CD4-positive, alpha-beta T cell treated with Interleukin-12 subunit alpha and Interleukin-12 subunit beta, for 1 hour (primary cell): ENCODE results near the gene PTMA.
"Not testable (repeated sequence)": the region's sequence is repeated elsewhere in the genome, so short reads cannot be mapped to it uniquely, and the experiment has no call there.

Experiments used
- DNase-seq: peaks from one replicate; pipeline ENCODE4 v3.0.0-alpha.2; 2020

PTMA gene

GRCh38 chr2:231717281-231718171, 9.2 kb downstream of the PTMA start:
- peak; percentile 40 for DNase-seq

- no peak for DNase-seq
Measured at GRCh38 chr2:231718799-231719198, 10.5 kb downstream of the PTMA start.

- DNase-seq = no peak
Measured at GRCh38 chr2:231720292-231720986, 12.1 kb downstream of the PTMA start.

GRCh38 chr2:231720987-231721966, 13.0 kb downstream of the PTMA start:
- DNase-seq = no peak

- no peak for DNase-seq
Measured at GRCh38 chr2:231722721-231723307, 14.5 kb downstream of the PTMA start.

GRCh38 chr2:231725476-231725875, 17.2 kb downstream of the PTMA start:
- no peak for DNase-seq

DNA sequence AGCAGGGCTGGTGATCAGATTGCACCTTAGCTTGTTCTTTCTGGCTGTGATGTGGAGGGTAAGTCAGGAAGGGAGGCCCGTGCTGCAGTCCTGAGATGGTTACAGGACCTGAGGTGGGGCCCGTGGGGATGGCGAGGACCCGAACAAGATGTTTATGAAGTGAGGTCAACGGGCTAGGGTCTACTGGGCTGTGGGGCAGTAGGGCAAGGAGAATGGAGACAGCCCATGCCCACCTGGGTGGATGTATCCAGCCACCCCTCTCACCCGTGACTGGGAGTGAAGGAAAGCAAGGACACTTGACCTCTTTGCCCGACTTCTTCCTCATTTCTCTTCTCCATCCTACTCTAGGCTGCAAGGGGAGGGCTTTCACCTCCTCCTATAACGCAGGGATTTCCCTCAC, 18.0 kb downstream of the PTMA start:
- DNase-seq = no peak

DNA sequence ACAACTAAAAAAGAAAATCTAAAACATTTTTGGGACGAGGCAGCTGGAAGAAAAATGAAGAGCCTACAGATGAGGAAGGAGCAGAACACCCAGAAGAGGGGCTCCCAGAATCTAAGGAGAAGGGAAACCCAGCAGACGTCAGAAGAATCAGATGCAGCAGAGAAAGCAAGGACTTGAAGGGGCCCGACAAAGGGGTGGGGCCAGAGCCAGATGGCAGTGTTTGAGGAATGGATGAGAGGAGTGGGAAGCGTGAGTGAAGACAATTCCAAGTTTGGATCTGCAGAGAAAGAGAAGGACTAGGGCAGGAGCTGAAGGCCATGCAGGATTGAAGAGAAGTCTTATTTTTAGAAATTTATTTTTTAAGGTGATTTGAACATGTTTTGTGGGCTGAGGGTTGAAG, 19.3 kb downstream of the PTMA start:
- no peak for DNase-seq

DNA sequence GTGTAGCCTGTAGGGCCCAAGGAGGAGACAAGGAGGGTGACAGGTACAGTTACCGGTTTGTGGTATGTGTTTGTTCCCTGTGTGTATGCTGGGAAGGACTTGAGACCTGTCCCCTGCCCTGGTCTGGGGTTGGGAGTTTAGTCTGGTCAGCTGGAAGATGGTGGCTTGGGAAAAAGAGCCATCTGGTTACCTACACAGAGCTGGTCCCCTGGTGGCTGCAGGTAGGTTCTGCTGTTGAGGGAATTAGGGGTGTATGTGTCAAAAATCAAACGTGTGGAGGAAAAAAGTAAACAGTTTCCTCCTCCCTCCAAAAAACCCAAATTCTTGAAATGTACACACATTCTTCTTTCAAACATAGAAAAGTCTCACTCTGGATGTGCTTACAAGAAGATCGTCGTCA, 24.3 kb downstream of the PTMA start:
- no peak for DNase-seq

GRCh38 chr2:231737761-231738160, 29.4 kb downstream of the PTMA start:
- no peak for DNase-seq

DNA sequence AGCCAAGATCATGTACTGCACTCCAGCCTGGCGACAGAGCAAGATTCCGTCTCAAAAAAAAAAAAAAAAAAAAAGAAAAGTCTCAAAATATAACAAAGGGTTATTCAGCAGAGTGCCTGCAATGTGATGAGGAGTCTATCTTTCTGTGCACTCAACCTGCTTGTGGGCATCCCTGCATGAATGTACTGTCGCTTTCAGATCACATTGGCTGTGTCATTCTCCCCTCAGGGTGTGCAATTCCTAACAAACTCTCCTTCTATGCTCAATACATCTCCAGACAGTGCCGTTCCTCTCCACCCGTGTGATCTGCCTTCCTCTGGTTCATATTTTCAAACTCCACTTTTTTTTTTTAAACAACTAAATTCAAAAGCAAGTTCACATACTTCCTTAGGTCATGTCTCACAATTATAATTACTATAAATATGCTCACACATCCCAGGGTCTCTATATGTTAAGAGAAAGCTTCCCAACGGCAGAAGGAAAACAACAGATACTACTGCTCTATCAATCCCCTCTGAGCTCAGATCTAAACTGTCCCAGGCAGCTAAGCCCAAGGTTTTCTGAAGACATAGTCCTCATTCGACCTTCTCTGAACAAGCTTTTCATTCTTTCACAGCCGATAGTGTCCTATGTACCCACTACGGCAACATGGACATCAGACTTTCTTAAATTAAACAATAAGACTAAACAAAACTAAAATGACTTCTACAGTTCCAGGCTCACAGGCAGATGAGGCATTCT, 35.2 kb downstream of the PTMA start:
- DNase-seq = no peak

GRCh38 chr2:231745303-231746038, 37.1 kb downstream of the PTMA start:
- DNase-seq = no peak

GRCh38 chr2:231748153-231748896, 40.0 kb downstream of the PTMA start:
- not testable (repeated sequence) for DNase-seq

DNA sequence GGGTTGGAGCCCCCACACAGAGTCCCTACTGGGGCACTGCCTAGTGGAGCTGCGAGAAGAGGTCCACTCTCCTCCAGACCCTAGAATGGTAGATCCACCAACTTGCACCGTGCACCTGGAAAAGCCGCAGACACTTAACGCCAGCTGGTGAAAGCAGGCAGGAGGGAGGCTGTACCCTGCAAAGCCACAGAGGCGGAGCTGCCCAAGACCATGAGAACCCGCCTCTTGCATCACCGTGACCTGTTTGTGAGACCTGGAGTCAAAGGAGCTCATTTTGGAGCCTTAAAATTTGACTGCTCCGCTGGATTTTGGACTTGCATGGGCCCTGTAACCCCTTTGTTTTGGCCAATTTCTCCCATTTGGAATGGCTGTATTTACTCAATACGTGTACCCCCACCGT, 40.7 kb downstream of the PTMA start:
- DNase-seq = not testable (repeated sequence)

GRCh38 chr2:231751042-231751815, 42.9 kb downstream of the PTMA start:
- no peak for DNase-seq

DNA sequence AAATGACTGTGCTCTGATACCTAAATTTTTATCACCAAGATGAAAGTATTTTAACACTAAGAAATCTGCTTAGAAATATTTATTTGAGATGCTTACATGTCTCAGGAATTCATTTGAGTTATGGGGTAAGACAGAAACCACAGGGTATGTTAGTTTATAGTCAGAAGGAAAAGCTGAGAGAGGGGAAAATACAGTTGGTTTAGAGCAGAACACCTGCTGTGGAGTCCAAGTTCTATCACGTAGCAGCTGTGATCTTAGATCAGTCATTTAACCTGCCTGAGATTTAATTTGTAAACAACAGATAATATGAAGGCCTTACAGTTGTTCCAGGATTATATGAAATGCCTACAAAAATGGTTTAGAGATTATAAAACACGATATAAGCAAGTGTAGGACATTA, 43.7 kb downstream of the PTMA start:
- no peak for DNase-seq

DNA sequence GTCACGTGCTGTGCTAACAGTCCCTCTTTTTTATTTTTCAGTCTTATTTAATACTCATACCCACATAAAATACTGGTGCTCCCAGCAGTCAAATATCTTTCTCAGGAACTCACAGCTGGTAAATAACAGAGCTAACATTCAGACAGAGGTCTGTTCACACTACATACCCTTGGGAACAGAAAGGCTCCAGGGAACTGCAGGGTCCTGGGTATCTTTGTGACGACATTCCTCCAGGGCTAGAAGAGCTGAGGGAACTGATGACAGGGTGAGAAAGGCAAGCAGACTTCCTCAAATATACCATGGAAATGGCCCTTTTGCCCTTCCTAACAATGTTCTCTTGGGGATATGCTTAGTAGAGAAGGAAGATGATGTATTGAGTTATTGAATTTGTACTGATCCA, 53.4 kb downstream of the PTMA start:
- DNase-seq = no peak
